HL-60 (cell line): ENCODE results near the gene TTC17.

Source experiments
- DNase-seq, 2 experiments: peaks; one replicate each; pipeline ENCODE4 v3.0.0-alpha.2; 2010 to 2020; ENCODE audit warnings: low read depth in 1 of 2, low spot score in 1 of 2
- H3K27ac ChIP-seq: fragments of 250-450 bp; sonication (Bioruptor Pico); replicated peaks from 2 replicates; pipeline ENCODE4 v1.5.1; 2020; ENCODE audit warnings: mild to moderate bottlenecking, moderate library complexity
- H3K27me3 ChIP-seq: fragments of 250-450 bp; sonication (Bioruptor Pico); 2 replicates; pipeline ENCODE4 v1.5.1; 2021; ENCODE audit warnings: mild to moderate bottlenecking, moderate library complexity; ENCODE audit not compliant: insufficient read depth, poor library complexity, severe bottlenecking
- H3K4me3 ChIP-seq: replicated peaks from 2 replicates; pipeline ENCODE4 v1.5.1; 2011; ENCODE audit warnings: mild to moderate bottlenecking, control low read depth, low read length; ENCODE audit not compliant: insufficient read depth
- GABPA ChIP-seq: IDR thresholded peaks from 2 replicates; pipeline ENCODE4 v1.6.1; 2012; ENCODE audit warnings: low read depth
- POLR2AphosphoS5 ChIP-seq: IDR thresholded peaks from 2 replicates; pipeline ENCODE4 v1.6.1; 2012; ENCODE audit warnings: low read depth
- SPI1 ChIP-seq: IDR thresholded peaks from 2 replicates; pipeline ENCODE4 v1.6.1; 2012; ENCODE audit warnings: low read depth, mild to moderate bottlenecking, borderline replicate concordance
- TF ChIP-seq, protein P1 (sequence below): IDR thresholded peaks from 2 replicates; pipeline ENCODE4 v1.6.1; 2012; ENCODE audit warnings: low read depth; ENCODE audit not compliant: insufficient replicate concordance
- TF ChIP-seq, protein P2 (sequence below): IDR thresholded peaks from one replicate; pipeline ENCODE4 v1.5.1; 2011; ENCODE audit warnings: low read length, control low read depth, inconsistent platforms; ENCODE audit not compliant: insufficient read depth

The TTC17 gene

DNA sequence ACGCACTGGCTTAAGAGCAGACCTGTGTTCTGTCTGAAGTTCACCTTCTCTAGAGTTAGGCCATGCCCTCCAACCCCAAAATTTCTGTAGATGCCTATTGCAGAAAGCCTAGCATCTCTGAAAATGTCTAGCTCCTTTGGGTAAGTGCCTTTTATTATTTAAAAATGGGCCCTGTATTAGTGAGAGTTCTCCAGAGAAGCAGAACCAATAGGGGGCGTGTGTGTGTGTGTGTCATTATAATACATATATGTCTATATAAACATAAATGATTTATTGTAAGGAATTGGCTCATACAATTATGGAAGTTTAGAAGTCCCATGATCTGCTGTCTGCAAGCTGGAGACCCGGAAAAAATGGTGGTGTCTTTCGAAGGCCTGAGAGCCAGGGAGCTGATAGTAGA lies 144.7 kb downstream of the TTC17 start:
- no peaks in the 10 kb centered on the region for H3K27me3 ChIP-seq
- no peak for DNase-seq
- H3K27ac ChIP-seq, result no peak overlapping the region
- no peak overlapping the region for H3K4me3 ChIP-seq
- no peak for TF ChIP-seq GABPA
- TF ChIP-seq, protein P1, sequence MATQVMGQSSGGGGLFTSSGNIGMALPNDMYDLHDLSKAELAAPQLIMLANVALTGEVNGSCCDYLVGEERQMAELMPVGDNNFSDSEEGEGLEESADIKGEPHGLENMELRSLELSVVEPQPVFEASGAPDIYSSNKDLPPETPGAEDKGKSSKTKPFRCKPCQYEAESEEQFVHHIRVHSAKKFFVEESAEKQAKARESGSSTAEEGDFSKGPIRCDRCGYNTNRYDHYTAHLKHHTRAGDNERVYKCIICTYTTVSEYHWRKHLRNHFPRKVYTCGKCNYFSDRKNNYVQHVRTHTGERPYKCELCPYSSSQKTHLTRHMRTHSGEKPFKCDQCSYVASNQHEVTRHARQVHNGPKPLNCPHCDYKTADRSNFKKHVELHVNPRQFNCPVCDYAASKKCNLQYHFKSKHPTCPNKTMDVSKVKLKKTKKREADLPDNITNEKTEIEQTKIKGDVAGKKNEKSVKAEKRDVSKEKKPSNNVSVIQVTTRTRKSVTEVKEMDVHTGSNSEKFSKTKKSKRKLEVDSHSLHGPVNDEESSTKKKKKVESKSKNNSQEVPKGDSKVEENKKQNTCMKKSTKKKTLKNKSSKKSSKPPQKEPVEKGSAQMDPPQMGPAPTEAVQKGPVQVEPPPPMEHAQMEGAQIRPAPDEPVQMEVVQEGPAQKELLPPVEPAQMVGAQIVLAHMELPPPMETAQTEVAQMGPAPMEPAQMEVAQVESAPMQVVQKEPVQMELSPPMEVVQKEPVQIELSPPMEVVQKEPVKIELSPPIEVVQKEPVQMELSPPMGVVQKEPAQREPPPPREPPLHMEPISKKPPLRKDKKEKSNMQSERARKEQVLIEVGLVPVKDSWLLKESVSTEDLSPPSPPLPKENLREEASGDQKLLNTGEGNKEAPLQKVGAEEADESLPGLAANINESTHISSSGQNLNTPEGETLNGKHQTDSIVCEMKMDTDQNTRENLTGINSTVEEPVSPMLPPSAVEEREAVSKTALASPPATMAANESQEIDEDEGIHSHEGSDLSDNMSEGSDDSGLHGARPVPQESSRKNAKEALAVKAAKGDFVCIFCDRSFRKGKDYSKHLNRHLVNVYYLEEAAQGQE, result no peak
- no peak for TF ChIP-seq POLR2AphosphoS5
- TF ChIP-seq, protein P2, sequence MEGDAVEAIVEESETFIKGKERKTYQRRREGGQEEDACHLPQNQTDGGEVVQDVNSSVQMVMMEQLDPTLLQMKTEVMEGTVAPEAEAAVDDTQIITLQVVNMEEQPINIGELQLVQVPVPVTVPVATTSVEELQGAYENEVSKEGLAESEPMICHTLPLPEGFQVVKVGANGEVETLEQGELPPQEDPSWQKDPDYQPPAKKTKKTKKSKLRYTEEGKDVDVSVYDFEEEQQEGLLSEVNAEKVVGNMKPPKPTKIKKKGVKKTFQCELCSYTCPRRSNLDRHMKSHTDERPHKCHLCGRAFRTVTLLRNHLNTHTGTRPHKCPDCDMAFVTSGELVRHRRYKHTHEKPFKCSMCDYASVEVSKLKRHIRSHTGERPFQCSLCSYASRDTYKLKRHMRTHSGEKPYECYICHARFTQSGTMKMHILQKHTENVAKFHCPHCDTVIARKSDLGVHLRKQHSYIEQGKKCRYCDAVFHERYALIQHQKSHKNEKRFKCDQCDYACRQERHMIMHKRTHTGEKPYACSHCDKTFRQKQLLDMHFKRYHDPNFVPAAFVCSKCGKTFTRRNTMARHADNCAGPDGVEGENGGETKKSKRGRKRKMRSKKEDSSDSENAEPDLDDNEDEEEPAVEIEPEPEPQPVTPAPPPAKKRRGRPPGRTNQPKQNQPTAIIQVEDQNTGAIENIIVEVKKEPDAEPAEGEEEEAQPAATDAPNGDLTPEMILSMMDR, result no peak
- no peak for TF ChIP-seq SPI1

DNA sequence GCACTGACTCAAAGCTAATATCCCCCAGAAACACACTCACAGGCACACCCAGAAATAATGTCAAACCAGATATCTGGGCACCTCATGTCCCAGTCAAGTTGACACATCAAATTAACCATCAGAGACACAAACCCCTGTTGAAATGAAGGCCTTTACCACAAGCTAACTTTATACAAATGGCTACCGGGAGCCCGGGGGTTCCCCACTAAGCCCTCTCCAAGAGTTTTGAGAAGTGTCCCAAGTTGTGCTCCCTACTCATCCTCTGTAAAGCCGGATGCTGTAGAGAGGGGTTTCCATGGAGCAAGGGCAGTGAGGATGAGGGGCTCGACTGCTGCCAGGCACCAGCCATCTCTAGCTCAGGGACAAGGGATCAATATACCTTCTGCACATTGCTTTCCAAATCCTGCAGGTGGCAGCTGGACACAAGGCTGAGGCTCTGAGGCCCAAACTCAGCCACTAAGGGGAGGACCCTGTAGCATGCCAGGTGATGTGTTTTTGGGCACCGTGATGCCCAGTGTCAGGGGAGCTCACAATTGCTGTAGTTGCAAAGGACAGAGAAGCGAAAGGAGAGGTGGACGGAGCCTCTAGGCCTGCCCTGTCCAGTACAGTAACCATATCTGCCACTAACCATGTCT lies 145.7 kb downstream of the TTC17 start:
- DNase-seq, result peak in 1 of 2 experiments; percentile 7

DNA sequence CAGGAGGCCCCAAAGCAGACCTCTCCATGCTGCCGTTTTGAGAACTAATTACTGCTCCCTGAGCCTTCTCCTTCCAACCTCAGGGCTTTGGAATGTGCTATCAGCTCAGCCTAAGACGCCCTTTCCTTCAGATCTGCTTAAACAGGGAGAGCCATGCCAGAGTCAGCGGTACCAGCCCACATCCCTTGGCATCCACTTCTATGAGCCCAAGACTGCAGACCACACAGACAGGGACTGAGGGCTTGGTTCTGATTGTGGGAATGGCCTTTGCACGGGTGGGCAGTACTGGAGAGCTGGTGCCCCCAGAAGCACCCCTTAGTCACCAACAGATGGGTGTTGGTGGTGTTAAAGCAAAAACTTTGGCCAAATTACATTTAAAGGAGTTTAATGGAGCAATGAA lies 146.5 kb downstream of the TTC17 start:
- Histone ChIP-seq H3K27ac (no peak overlapping the region), H3K27me3 (no peaks in the 10 kb centered on the region), H3K4me3 (no peak overlapping the region)
- DNase-seq, result no peak
- TF ChIP-seq, protein P2, result no peak
- TF ChIP-seq SPI1, result no peak
- no peak for TF ChIP-seq GABPA
- no peak for TF ChIP-seq POLR2AphosphoS5
- TF ChIP-seq, protein P1, result no peak

More for the DNA sequence above, 145.7 kb downstream of the TTC17 start:
- Histone ChIP-seq H3K27ac (no peak overlapping the region), H3K4me3 (no peak overlapping the region), H3K27me3 (no peaks in the 10 kb centered on the region)
- TF ChIP-seq, protein P1, result no peak
- TF ChIP-seq, protein P2, result peak; percentile 6
